ENCODE measurements around the gene HHAT.

HHAT gene

DNA sequence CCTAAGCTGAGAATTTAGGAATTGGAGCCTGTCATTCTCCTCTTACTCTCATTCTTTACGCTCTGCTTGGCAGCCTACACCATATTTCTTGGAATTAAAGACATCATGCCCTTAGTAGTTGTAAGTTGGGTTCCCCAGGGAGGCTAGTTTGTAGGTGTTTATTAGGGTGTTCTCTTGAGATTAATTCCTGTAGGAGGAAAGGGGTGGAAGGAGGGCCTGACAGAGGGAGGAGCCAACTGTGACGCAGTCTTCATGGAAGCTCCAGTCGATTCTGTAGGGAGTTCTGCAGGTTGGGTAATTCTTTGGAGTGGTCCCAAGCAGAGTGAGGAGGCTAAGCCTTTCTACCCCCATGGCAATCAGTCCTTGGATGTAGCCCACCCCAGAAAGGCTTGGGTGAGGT lies 111.4 kb downstream of the HHAT start:
- no peak for DNase-seq (ENCODE audit: low read depth, low spot score)

GRCh38 chr1:210441028-210441427 lies 112.3 kb downstream of the HHAT start:
- DNase-seq (ENCODE audit: low read depth, low spot score): no peak

DNA sequence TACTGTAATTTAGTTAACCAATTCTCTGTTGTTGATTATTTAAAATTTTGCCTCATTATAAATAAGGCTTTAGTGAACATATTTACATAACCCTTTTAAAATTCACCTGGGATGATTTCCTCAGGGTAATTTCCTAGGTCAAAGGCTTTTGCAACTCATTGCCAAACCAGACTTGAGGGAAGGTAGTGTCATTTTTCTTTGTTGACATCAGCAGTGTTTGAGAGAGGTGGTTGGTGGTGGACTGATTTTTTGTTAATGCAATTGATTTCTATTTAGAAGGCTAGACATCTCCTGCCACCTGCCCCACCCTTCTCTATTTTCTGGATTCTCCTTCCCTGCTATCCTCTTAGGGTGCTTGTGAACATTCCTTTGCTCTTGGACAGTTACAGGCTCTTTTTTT lies 116.8 kb downstream of the HHAT start:
- no peak for DNase-seq (ENCODE audit: low read depth, low spot score)

DNA sequence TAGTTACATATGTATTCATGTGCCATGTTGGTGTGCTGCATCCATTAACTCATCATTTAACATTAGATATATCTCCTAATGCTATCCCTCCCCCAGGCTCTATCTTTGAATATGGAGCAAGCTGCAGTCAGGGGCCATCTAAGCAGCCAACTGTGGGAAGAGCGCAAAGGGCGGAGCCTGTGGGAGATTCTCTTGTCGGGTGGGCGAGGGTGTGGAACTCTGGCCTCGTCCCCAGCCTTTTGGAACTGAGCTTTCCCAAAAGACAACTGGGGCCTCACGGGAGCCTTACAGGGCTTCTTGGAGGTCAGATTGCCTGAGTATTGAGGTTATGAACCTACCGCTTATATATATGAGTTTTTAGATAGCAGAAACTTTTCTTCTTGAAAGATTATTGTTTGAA lies 117.2 kb downstream of the HHAT start:
- DNase-seq (ENCODE audit: low read depth, low spot score): no peak

- peak; percentile 24 for DNase-seq (ENCODE audit: low read depth, low spot score)
These were observed 117.8 kb downstream of the HHAT start for GRCh38 chr1:210446479-210446878.

GRCh38 chr1:210447456-210448057 lies 118.9 kb downstream of the HHAT start:
- no peak for DNase-seq (ENCODE audit: low read depth, low spot score)

- no peak for DNase-seq (ENCODE audit: low read depth, low spot score)
These were observed 119.7 kb downstream of the HHAT start for GRCh38 chr1:210448297-210448892.

DNA sequence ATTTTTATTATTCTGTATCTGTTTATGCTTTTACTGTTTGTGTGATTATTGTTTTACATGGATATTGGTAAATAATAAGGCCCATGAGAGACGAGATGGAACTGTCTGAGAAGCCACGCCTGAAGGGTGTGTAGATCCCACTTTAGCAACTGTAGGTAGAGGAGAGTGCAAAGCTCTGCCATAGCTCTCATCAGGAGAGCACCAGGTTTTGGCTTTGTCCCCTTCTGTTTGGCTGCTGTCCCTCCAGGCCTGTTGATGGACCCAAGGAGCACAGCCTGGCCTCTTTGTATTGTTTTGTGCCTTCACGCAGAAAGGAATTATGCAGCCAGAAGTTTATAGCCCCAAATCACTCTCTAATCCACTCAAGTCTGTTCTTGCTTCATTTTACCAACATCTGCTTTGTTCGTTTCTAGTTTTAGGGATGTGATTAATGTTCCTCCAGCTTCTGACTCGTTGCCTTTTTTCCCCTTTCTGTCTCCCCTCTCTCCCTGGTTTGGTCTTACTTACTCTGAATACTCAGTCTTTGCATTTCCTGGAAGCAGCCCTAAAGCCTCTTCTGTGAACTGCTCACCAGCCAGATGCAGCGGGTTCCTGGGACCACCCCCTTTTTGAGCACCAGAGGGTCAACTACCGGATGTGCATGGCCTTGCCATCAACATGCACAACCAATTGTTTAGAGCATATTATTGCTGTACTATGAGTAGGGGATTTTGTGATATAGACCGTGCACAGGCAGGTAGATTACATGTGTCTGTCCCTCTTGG lies 127.3 kb downstream of the HHAT start:
- no peak for DNase-seq (ENCODE audit: low read depth, low spot score)

- DNase-seq (ENCODE audit: low read depth, low spot score): no peak
These were observed 128.1 kb downstream of the HHAT start for GRCh38 chr1:210456731-210457255.

- DNase-seq (ENCODE audit: low read depth, low spot score): no peak
These were observed 128.9 kb downstream of the HHAT start for GRCh38 chr1:210457568-210457967.

- no peak for DNase-seq (ENCODE audit: low read depth, low spot score)
These were observed 135.9 kb downstream of the HHAT start for GRCh38 chr1:210464519-210465039.

GRCh38 chr1:210465150-210465549 lies 136.4 kb downstream of the HHAT start:
- DNase-seq (ENCODE audit: low read depth, low spot score): no peak

DNA sequence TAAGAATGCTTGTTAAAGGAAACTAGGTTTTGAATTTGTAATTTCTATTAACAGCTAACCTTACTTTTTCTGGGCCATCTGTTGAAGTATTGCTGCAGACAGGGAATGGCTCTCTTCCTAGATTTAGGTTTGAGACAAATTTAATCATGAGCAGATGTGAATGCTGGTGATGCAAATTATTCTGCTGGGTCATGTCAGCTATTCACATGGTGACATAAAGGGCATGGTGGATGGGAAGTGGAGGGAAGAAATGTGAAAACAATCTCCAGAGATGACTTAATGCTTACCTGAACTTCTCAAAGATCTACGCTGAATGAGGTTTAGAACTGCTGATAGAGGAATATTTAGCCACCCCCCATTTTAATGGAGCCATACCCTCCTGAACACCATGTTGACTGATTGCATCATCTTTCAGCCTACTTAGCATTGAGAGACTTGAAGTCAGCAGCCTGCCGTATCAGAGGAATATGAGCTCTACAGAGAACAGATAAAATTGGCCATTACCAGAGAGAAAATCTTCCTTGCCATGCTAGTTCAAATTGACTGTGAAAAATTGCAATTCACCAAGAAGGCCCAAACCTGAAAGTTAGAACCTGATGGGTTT lies 138.8 kb downstream of the HHAT start:
- DNase-seq (ENCODE audit: low read depth, low spot score): no peak

GRCh38 chr1:210469441-210469840 lies 140.7 kb downstream of the HHAT start:
- DNase-seq (ENCODE audit: low read depth, low spot score): no peak

DNA sequence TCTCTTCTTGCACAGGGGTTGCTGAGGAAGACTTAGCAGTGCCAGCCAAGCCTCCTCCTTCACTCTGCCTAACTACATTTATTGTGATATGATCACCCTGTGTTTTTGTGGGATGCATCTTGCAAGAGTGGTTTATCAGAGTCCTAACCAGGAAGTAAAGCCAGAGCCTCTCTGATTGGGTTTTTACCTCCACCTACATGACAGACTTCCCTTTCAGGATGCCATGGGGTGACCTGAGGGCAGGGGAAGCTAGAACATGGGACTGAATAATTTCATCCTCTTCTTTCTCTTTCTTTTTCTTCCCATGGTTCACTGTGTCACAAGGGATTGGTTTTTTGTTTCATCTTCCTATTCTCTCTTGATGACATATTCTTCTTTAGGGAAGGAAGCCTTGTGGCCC lies 146.6 kb downstream of the HHAT start:
- no peak for DNase-seq (ENCODE audit: low read depth, low spot score)

GRCh38 chr1:210475806-210476205 lies 147.1 kb downstream of the HHAT start:
- DNase-seq (ENCODE audit: low read depth, low spot score): no peak

- DNase-seq (ENCODE audit: low read depth, low spot score): no peak
These were observed 148.0 kb downstream of the HHAT start for GRCh38 chr1:210476730-210477129.

DNA sequence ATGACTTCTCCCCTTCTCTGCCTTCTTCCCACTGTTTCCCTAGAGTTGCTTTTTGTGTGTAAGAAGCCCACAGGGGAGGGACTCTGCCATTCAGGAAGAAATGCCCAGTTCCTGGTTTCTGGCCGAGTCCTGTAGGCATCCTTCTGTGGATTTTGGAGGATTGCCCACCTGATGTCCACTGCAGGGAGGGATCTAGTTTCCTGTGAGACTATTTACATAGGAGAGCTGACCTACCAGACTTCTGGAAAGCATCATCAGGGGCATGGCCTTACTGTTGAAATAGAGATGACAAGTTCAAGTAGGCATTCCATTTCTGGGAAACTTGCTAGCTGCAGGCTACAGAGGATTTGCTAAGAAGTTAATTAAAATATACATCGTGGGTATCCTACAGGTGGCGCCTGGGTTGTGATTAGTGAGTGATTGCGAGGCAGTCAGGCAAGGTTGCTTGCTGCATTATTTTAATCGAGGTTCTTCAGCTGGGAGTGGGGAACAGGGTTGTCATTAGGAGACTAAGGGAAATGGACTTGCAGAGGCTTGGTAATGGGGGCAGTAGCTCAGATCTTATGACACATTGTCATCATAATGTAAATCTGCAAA lies 148.7 kb downstream of the HHAT start:
- DNase-seq (ENCODE audit: low read depth, low spot score): no peak

GRCh38 chr1:210478820-210479219 lies 150.1 kb downstream of the HHAT start:
- no peak for DNase-seq (ENCODE audit: low read depth, low spot score)

GRCh38 chr1:210482491-210482890 lies 153.8 kb downstream of the HHAT start:
- DNase-seq (ENCODE audit: low read depth, low spot score): no peak

GRCh38 chr1:210482945-210483617 lies 154.4 kb downstream of the HHAT start:
- DNase-seq (ENCODE audit: low read depth, low spot score): no peak
